ENCODE data around the gene HCN2. TPM values are rescaled to one million over a fixed set of nuclear protein-coding genes. Genes with fewer than 3 reads are reported as not detected.
A peak's percentile ranks its signal among the peaks of the same experiment; 100 is the strongest.

Gene HCN2
- total and polyA plus RNA-seq, 9 of the 15 experiments (the other 6 are each of a cell fraction or from before 2014, with no cell fraction given) = 0.29 to 4.2 (median 0.82) TPM; not detected in 2

GRCh38 chr19:572140-572742 is 17.4 kb upstream of the HCN2 start, which contains the start of gene BSG (continued):
- no peak for TF ChIP-seq CTCFL (IDR thresholded peaks at IDR 0.05; ENCODE audit: borderline replicate concordance, insufficient read depth, low read depth, low read length, poor library complexity, severe bottlenecking)
- TF ChIP-seq, protein P1, sequence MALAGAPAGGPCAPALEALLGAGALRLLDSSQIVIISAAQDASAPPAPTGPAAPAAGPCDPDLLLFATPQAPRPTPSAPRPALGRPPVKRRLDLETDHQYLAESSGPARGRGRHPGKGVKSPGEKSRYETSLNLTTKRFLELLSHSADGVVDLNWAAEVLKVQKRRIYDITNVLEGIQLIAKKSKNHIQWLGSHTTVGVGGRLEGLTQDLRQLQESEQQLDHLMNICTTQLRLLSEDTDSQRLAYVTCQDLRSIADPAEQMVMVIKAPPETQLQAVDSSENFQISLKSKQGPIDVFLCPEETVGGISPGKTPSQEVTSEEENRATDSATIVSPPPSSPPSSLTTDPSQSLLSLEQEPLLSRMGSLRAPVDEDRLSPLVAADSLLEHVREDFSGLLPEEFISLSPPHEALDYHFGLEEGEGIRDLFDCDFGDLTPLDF (CRISPR knock-in tag; IDR thresholded peaks at IDR 0.05) = no peak
- peak in 1 of 2 experiments; percentile 63; a peak in 2 of 4 replicates for TF ChIP-seq TBL1XR1 (IDR thresholded peaks at IDR 0.05; ENCODE audit: low read length in 2 of 2)
- TF ChIP-seq, protein P2, sequence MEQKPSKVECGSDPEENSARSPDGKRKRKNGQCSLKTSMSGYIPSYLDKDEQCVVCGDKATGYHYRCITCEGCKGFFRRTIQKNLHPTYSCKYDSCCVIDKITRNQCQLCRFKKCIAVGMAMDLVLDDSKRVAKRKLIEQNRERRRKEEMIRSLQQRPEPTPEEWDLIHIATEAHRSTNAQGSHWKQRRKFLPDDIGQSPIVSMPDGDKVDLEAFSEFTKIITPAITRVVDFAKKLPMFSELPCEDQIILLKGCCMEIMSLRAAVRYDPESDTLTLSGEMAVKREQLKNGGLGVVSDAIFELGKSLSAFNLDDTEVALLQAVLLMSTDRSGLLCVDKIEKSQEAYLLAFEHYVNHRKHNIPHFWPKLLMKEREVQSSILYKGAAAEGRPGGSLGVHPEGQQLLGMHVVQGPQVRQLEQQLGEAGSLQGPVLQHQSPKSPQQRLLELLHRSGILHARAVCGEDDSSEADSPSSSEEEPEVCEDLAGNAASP (IDR thresholded peaks at IDR 0.05) = no peak
- TF ChIP-seq POLR3A (IDR thresholded peaks at IDR 0.05; ENCODE audit: borderline replicate concordance, extremely low read depth, insufficient read depth, insufficient read length) = no peak
- TF ChIP-seq MAFK (IDR thresholded peaks at IDR 0.05; ENCODE audit: low read length) = no peak
- no peak for TF ChIP-seq ZNF143 (CRISPR knock-in tag; IDR thresholded peaks at IDR 0.05)
- TF ChIP-seq CEBPB (tag; IDR thresholded peaks at IDR 0.05) = no peak
- TF ChIP-seq MCM7 (IDR thresholded peaks at IDR 0.05) = no peak
- TF ChIP-seq BRCA1 (IDR thresholded peaks at IDR 0.05) = no peak
- TF ChIP-seq BRCA1 (CRISPR knock-in tag; IDR thresholded peaks at IDR 0.05) = no peak
- TF ChIP-seq, protein P3, sequence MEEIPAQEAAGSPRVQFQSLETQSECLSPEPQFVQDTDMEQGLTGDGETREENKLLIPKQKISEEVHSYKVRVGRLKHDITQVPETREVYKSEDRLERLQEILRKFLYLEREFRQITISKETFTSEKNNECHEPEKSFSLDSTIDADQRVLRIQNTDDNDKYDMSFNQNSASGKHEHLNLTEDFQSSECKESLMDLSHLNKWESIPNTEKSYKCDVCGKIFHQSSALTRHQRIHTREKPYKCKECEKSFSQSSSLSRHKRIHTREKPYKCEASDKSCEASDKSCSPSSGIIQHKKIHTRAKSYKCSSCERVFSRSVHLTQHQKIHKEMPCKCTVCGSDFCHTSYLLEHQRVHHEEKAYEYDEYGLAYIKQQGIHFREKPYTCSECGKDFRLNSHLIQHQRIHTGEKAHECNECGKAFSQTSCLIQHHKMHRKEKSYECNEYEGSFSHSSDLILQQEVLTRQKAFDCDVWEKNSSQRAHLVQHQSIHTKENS (CRISPR knock-in tag; IDR thresholded peaks at IDR 0.05) = no peak
- TF ChIP-seq ZNF24 (IDR thresholded peaks at IDR 0.05) = no peak
- TF ChIP-seq, protein P4, sequence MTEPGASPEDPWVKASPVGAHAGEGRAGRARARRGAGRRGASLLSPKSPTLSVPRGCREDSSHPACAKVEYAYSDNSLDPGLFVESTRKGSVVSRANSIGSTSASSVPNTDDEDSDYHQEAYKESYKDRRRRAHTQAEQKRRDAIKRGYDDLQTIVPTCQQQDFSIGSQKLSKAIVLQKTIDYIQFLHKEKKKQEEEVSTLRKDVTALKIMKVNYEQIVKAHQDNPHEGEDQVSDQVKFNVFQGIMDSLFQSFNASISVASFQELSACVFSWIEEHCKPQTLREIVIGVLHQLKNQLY (CRISPR knock-in tag; conservative IDR thresholded peaks at IDR 0.05) = no peak
- TF ChIP-seq ZNF639 (CRISPR knock-in tag; conservative IDR thresholded peaks at IDR 0.05 in 1 of 2, IDR thresholded peaks at IDR 0.05 in 1 of 2) = peak in 1 of 2 experiments; percentile 90; a peak in 2 of 4 replicates
- TF ChIP-seq GATA2 (CRISPR knock-in tag; IDR thresholded peaks at IDR 0.05) = peak; percentile 87
- no peak for TF ChIP-seq ZNF311 (CRISPR knock-in tag; IDR thresholded peaks at IDR 0.05)
